HG03045 (cell line): ENCODE data around the gene AKAP7.
A peak's percentile ranks its signal among the peaks of the same experiment; 100 is the strongest.

Experiments
- ATAC-seq: cut with Tn5 transposase; IDR thresholded peaks from one replicate; pipeline ENCODE4 v1.9.1; 2021; ENCODE audit warnings: mild to moderate bottlenecking, moderate library complexity; ENCODE audit not compliant: unreplicated experiment

The AKAP7 gene

GRCh38 chr6:131197716-131198115 is 62.4 kb downstream of the AKAP7 start:
- ATAC-seq: no peak

- ATAC-seq: peak; percentile 100
Observed at GRCh38 chr6:131199568-131200272, 64.5 kb downstream of the AKAP7 start.

- no peak for ATAC-seq
Observed at GRCh38 chr6:131205481-131206244, 70.4 kb downstream of the AKAP7 start.

- ATAC-seq: no peak
Observed at GRCh38 chr6:131206463-131207251, 71.4 kb downstream of the AKAP7 start.

- ATAC-seq: no peak
Observed at GRCh38 chr6:131208787-131209186, 73.5 kb downstream of the AKAP7 start.

GRCh38 chr6:131210469-131210868 is 75.2 kb downstream of the AKAP7 start:
- ATAC-seq: no peak

GRCh38 chr6:131212024-131212423 is 76.8 kb downstream of the AKAP7 start:
- no peak for ATAC-seq

GRCh38 chr6:131212913-131213312 is 77.6 kb downstream of the AKAP7 start:
- no peak for ATAC-seq

GRCh38 chr6:131213501-131213990 is 78.3 kb downstream of the AKAP7 start:
- no peak for ATAC-seq

- ATAC-seq: no peak
Observed at GRCh38 chr6:131215219-131215618, 80.0 kb downstream of the AKAP7 start.

- no peak for ATAC-seq
Observed at GRCh38 chr6:131216246-131216645, 81.0 kb downstream of the AKAP7 start.

GRCh38 chr6:131222773-131223172 is 87.5 kb downstream of the AKAP7 start:
- ATAC-seq: no peak

GRCh38 chr6:131223416-131223815 is 88.1 kb downstream of the AKAP7 start:
- no peak for ATAC-seq

- no peak for ATAC-seq
Observed at GRCh38 chr6:131225127-131225526, 89.9 kb downstream of the AKAP7 start.

GRCh38 chr6:131225959-131226358 is 90.7 kb downstream of the AKAP7 start:
- ATAC-seq: no peak

- ATAC-seq: no peak
Observed at GRCh38 chr6:131226459-131227157, 91.3 kb downstream of the AKAP7 start.

GRCh38 chr6:131227158-131227543 is 91.9 kb downstream of the AKAP7 start:
- ATAC-seq: no peak

- no peak for ATAC-seq
Observed at GRCh38 chr6:131231103-131231502, 95.8 kb downstream of the AKAP7 start.

GRCh38 chr6:131231891-131232290 is 96.6 kb downstream of the AKAP7 start:
- ATAC-seq: no peak

- ATAC-seq: no peak
Observed at GRCh38 chr6:131244942-131245341, 109.7 kb downstream of the AKAP7 start.

GRCh38 chr6:131250122-131250521 is 114.9 kb downstream of the AKAP7 start:
- no peak for ATAC-seq
